IMR-90 (cell line): ENCODE results near the gene CCDC92. TPM values are rescaled to one million over a fixed set of nuclear protein-coding genes. Genes with fewer than 3 reads are reported as not detected.

Source experiments
- ATAC-seq: fragments of 200-7000 bp; cut with Tn5 transposase; 2 replicates; pipeline ENCODE4 v1.9.1; 2020; ENCODE audit warnings: low read depth, mild to moderate bottlenecking, moderate library complexity
- BruUV-seq: library from RNA; stranded (reverse); fragments of 400-500 nt; replicated peaks from 2 replicates; lab custom pipeline; 2021; lab: Mats Ljungman, UMichigan
- CTCF ChIA-PET: fragments of 300-600 bp; formaldehyde crosslinking; extraction: SDS; loops from one replicate; lab custom pipeline; 2021; ENCODE audit warnings: antibody characterized with exemption; lab: Yijun Ruan, JAX
- POLR2A ChIA-PET: fragments of 300-600 bp; sonication (Branson Sonifier 250); formaldehyde crosslinking; loops from one replicate; lab custom pipeline; 2022; ENCODE audit warnings: antibody characterized with exemption; ENCODE audit not compliant: unreplicated experiment; lab: Charles Lee
- DNase-seq: peaks from one replicate; pipeline ENCODE4 v3.0.0; 2013
- H2AFZ ChIP-seq: replicated peaks from 2 replicates; pipeline ENCODE3; 2013; ENCODE audit warnings: low read length, mild to moderate bottlenecking; ENCODE audit not compliant: poor library complexity
- H2AK5ac ChIP-seq: 2 replicates; pipeline ENCODE4 v1.6.1; 2013; ENCODE audit warnings: low read depth, low read length, inconsistent platforms
- H2AK9ac ChIP-seq: replicated peaks from 2 replicates; pipeline ENCODE3; 2013; ENCODE audit warnings: mild to moderate bottlenecking, low read depth, low read length, moderate library complexity; ENCODE audit not compliant: poor library complexity
- H2BK120ac ChIP-seq: 2 replicates; pipeline ENCODE4 v1.6.1; 2013; ENCODE audit warnings: low read depth, low read length, inconsistent platforms
- H2BK15ac ChIP-seq: 3 replicates; pipeline ENCODE4 v1.6.1; 2013; ENCODE audit warnings: low read depth, low read length, inconsistent platforms
- H2BK20ac ChIP-seq: 2 replicates; pipeline ENCODE4 v1.6.1; 2013; ENCODE audit warnings: low read depth, mild to moderate bottlenecking, inconsistent platforms, low read length, moderate library complexity
- H2BK5ac ChIP-seq: 2 replicates; pipeline ENCODE4 v1.6.1; 2013; ENCODE audit warnings: mild to moderate bottlenecking, low read depth, low read length, inconsistent platforms; ENCODE audit not compliant: poor library complexity, severe bottlenecking
- H3K14ac ChIP-seq: replicated peaks from 2 replicates; pipeline ENCODE4 v1.6.1; 2013; ENCODE audit warnings: low read depth, low read length, inconsistent platforms
- H3K18ac ChIP-seq: 2 replicates; pipeline ENCODE4 v1.6.1; 2013; ENCODE audit warnings: low read depth, low read length, control low read depth
- H3K23ac ChIP-seq: 2 replicates; pipeline ENCODE4 v1.6.1; 2013; ENCODE audit warnings: low read depth, low read length, inconsistent platforms
- H3K27ac ChIP-seq: 2 replicates; pipeline ENCODE4 v1.5.1; 2013; ENCODE audit warnings: mild to moderate bottlenecking, control low read depth, low read length; ENCODE audit not compliant: insufficient read depth
- H3K27me3 ChIP-seq: 2 replicates; pipeline ENCODE4 v1.6.1; 2013; ENCODE audit warnings: low read length; ENCODE audit not compliant: control insufficient read depth, insufficient read depth
- H3K36me3 ChIP-seq: 2 replicates; pipeline ENCODE4 v1.6.1; 2013; ENCODE audit warnings: low read length, mixed read lengths; ENCODE audit not compliant: control insufficient read depth, insufficient read depth
- H3K4ac ChIP-seq: 2 replicates; pipeline ENCODE4 v1.6.1; 2013; ENCODE audit warnings: low read depth, low read length, inconsistent platforms
- H3K4me1 ChIP-seq: 2 replicates; pipeline ENCODE4 v1.6.1; 2013; ENCODE audit warnings: low read length, mixed read lengths; ENCODE audit not compliant: control insufficient read depth, insufficient read depth
- H3K4me2 ChIP-seq: 2 replicates; pipeline ENCODE4 v1.6.1; 2013; ENCODE audit warnings: low read depth, mild to moderate bottlenecking, control low read depth, low read length, moderate library complexity
- H3K4me3 ChIP-seq: 2 replicates; pipeline ENCODE4 v1.5.1; 2013; ENCODE audit warnings: low read depth, mild to moderate bottlenecking, control low read depth, low read length, moderate library complexity; ENCODE audit not compliant: insufficient read depth
- H3K56ac ChIP-seq: 2 replicates; pipeline ENCODE4 v1.6.1; 2013; ENCODE audit warnings: low read length, inconsistent platforms; ENCODE audit not compliant: insufficient read depth; ENCODE audit errors: extremely low read depth
- H3K79me1 ChIP-seq, 2 experiments: 2 replicates each; pipeline ENCODE4 v1.6.1; 2013; ENCODE audit warnings: low read length in 2 of 2, inconsistent platforms in 1 of 2, low read depth in 1 of 2
- H3K9ac ChIP-seq: 2 replicates; pipeline ENCODE4 v1.6.1; 2013; ENCODE audit warnings: low read depth, low read length, control low read depth
- H3K9me1 ChIP-seq: 2 replicates; pipeline ENCODE4 v1.6.1; 2013; ENCODE audit warnings: low read length, inconsistent platforms; ENCODE audit not compliant: insufficient read depth
- H3K9me3 ChIP-seq: 2 replicates; pipeline ENCODE4 v1.6.1; 2013; ENCODE audit warnings: low read length; ENCODE audit not compliant: control insufficient read depth, insufficient read depth
- H4K20me1 ChIP-seq: 2 replicates; pipeline ENCODE4 v1.6.1; 2013; ENCODE audit warnings: low read length, inconsistent platforms; ENCODE audit not compliant: insufficient read depth
- H4K5ac ChIP-seq: 2 replicates; pipeline ENCODE4 v1.6.1; 2013; ENCODE audit warnings: mild to moderate bottlenecking, low read depth, low read length, control low read depth
- H4K8ac ChIP-seq, 2 experiments: 2 replicates each; pipeline ENCODE4 v1.6.1; 2013; ENCODE audit warnings: low read depth in 2 of 2, low read length in 2 of 2, control low read depth in 1 of 2, inconsistent platforms in 1 of 2
- H4K91ac ChIP-seq: 2 replicates; pipeline ENCODE4 v1.6.1; 2013; ENCODE audit warnings: low read depth, low read length, inconsistent platforms; ENCODE audit not compliant: insufficient read depth
- BHLHE40 ChIP-seq: fragments of 150-350 bp; IDR thresholded peaks from 2 replicates; pipeline ENCODE4 v1.6.1; 2016; ENCODE audit warnings: mild to moderate bottlenecking, low read depth, low read length
- CEBPB ChIP-seq: IDR thresholded peaks from 2 replicates; pipeline ENCODE4 v1.6.1; 2012; ENCODE audit warnings: low read depth, low read length, improper control_type of control experiment
- CHD1 ChIP-seq: IDR thresholded peaks from 2 replicates; pipeline ENCODE4 v1.6.1; 2012; ENCODE audit warnings: low read depth, low read length, improper control_type of control experiment
- CTCF ChIP-seq: conservative IDR thresholded peaks from 2 replicates; pipeline ENCODE4 v1.5.1; 2012; ENCODE audit warnings: mild to moderate bottlenecking, low read depth, low read length, improper control_type of control experiment
- ELK1 ChIP-seq: fragments of 150-350 bp; IDR thresholded peaks from 2 replicates; pipeline ENCODE4 v1.6.1; 2016; ENCODE audit warnings: low read depth, mild to moderate bottlenecking, low read length, moderate library complexity, borderline replicate concordance
- FOS ChIP-seq: fragments of 150-350 bp; IDR thresholded peaks from 2 replicates; pipeline ENCODE4 v1.6.1; 2016; ENCODE audit warnings: low read depth, low read length
- MAFK ChIP-seq: IDR thresholded peaks from 2 replicates; pipeline ENCODE4 v1.6.1; 2012; ENCODE audit warnings: low read depth, low read length, improper control_type of control experiment
- MAZ ChIP-seq: IDR thresholded peaks from 2 replicates; pipeline ENCODE4 v1.6.1; 2012; ENCODE audit warnings: low read depth, mild to moderate bottlenecking, low read length, improper control_type of control experiment, moderate library complexity, borderline replicate concordance
- MXI1 ChIP-seq: IDR thresholded peaks from 2 replicates; pipeline ENCODE4 v1.6.1; 2012; ENCODE audit warnings: low read depth, mild to moderate bottlenecking, low read length, moderate library complexity, borderline replicate concordance
- NFE2L2 ChIP-seq: fragments of 150-350 bp; IDR thresholded peaks from 2 replicates; pipeline ENCODE4 v1.6.1; 2016; ENCODE audit warnings: low read depth, mild to moderate bottlenecking, low read length
- POLR2A ChIP-seq: IDR thresholded peaks from 2 replicates; pipeline ENCODE4 v1.6.1; 2012; ENCODE audit warnings: mild to moderate bottlenecking, low read depth, low read length
- RAD21 ChIP-seq: IDR thresholded peaks from 2 replicates; pipeline ENCODE4 v1.6.1; 2012; ENCODE audit warnings: low read length, improper control_type of control experiment
- RCOR1 ChIP-seq: IDR thresholded peaks from 2 replicates; pipeline ENCODE4 v1.6.1; 2012; ENCODE audit warnings: mild to moderate bottlenecking, low read length, improper control_type of control experiment; ENCODE audit not compliant: insufficient replicate concordance
- RFX5 ChIP-seq: IDR thresholded peaks from 2 replicates; pipeline ENCODE4 v1.8.0; 2012; ENCODE audit warnings: low read depth, mild to moderate bottlenecking, low read length, moderate library complexity
- SMC3 ChIP-seq: fragments of 150-350 bp; IDR thresholded peaks from 2 replicates; pipeline ENCODE4 v1.6.1; 2016; ENCODE audit warnings: low read depth, mild to moderate bottlenecking, antibody characterized with exemption, low read length, moderate library complexity
- USF2 ChIP-seq: fragments of 150-350 bp; IDR thresholded peaks from 2 replicates; pipeline ENCODE4 v1.6.1; 2017; ENCODE audit warnings: mild to moderate bottlenecking, antibody characterized with exemption, low read length, low read depth
- WGBS, 2 experiments: methylation state at CpG; one replicate each; pipeline versions ENCODE4 v1.1.5 to v1.1.7; 2013; ENCODE audit warnings: missing lambda C conversion rate in 2 of 2; ENCODE audit not compliant: insufficient read length in 1 of 2; ENCODE audit errors: extremely low coverage in 2 of 2; 5-methylcytosine and 5-hydroxymethylcytosine counted together
- dilution Hi-C: fragments of 300-500 bp; cut with HindIII; formaldehyde crosslinking; loops from one replicate; pipeline ENCODE4 v1.14.3; 2018; ENCODE audit warnings: low sequenced_read_pairs; ENCODE audit not compliant: unreplicated experiment
- in situ Hi-C: fragments of 300-500 bp; cut with MboI; formaldehyde crosslinking; loops from 3 replicates; pipeline ENCODE4 v1.14.3; 2019; ENCODE audit warnings: low sequenced_read_pairs, inconsistent platforms, mixed read lengths
- intact Hi-C: fragments of 100-400 bp; cut with micrococcal nuclease; formaldehyde crosslinking; loops from 2 replicates; pipeline ENCODE4 v1.10.0; 2022
- polyA plus RNA-seq, 3 experiments: library from polyadenylated mRNA; depleted of rRNA; stranded (reverse); fragments of >200 nt; gene quantifications; 2 replicates each; pipeline ENCODE4 v1.2.3, GENCODE V29; 2012; ENCODE audit warnings: low replicate concordance in 1 of 3
- total RNA-seq: library from RNA; depleted of rRNA; stranded (reverse); fragments of >200 nt; gene quantifications from 2 replicates; pipeline ENCODE4 v1.2.3, GENCODE V29; 2012

CCDC92 gene
- total and polyA plus RNA-seq, 2 of the 4 experiments (the other 2 are of a cell fraction) = 5.7 to 55.5 TPM

GRCh38 chr12:123951467-123951866 lies 21.2 kb downstream of the CCDC92 start:
- POLR2A ChIA-PET = no interaction called here
- peaks cover 4% of the 10 kb centered on the region; the same call in 1 of the 2 replicates for H4K20me1 ChIP-seq

More at GRCh38 chr12:123951467-123951866, 21.2 kb downstream of the CCDC92 start:
- Histone ChIP-seq H3K9me3 (no peaks in the 10 kb centered on the region), H3K27ac (no peak overlapping the region), H3K9me1 (peaks cover 9% of the 10 kb centered on the region), H3K9ac (no peak overlapping the region), H3K36me3 (peaks cover 2% of the 10 kb centered on the region; the same call in 1 of the 2 replicates), H3K56ac (no peak overlapping the region), H3K27me3 (no peaks in the 10 kb centered on the region), H2BK120ac (peak overlapping the region; percentile 84), H3K4ac (peak overlapping the region; percentile 77), H2BK15ac (peak overlapping the region; percentile 15; the same call in 1 of the 3 replicates), H3K4me1 (peaks cover 19% of the 10 kb centered on the region), H2BK5ac (peak overlapping the region; percentile 40), H2AFZ (no peak overlapping the region), H4K8ac (peak overlapping the region in 1 of 2 experiments; percentile 57; a peak in 2 of 4 replicates), H3K79me1 (peaks cover 30 to 69% of the 10 kb centered on the region in 2 experiments), H2BK20ac (peak overlapping the region; percentile 83; the same call in 1 of the 2 replicates), H2AK9ac (no peak overlapping the region), H4K5ac (no peak overlapping the region), H4K91ac (peak overlapping the region; percentile 26; the same call in 1 of the 2 replicates), H3K4me2 (no peak overlapping the region), H3K18ac (peak overlapping the region; percentile 29; the same call in 1 of the 2 replicates), H3K23ac (peak overlapping the region; percentile 62; the same call in 1 of the 2 replicates), H3K14ac (peak overlapping the region; percentile 77), H2AK5ac (peak overlapping the region; percentile 32; the same call in 1 of the 2 replicates), H3K4me3 (no peak overlapping the region)
- in situ Hi-C loops = no loop called here
- 67% methylated on average over 2 of the region's 4 CpGs; no CpG with 5 or more reads in 1 of the 2 experiments for WGBS, 2 experiments
- ATAC-seq (no peak), DNase-seq (no peak)
- intact Hi-C loops = no loop called here
- no TSS peak for BruUV-seq
- no peak for TF ChIP-seq CTCF
- TF ChIP-seq CEBPB = no peak
- no peak for TF ChIP-seq USF2
- no peak for TF ChIP-seq RFX5
- no peak for TF ChIP-seq SMC3
- TF ChIP-seq POLR2A = no peak
- no peak for TF ChIP-seq MAZ
- TF ChIP-seq CHD1 = no peak
- no peak for TF ChIP-seq RCOR1
- no peak for TF ChIP-seq RAD21
- TF ChIP-seq ELK1 = no peak
- TF ChIP-seq NFE2L2 = no peak
- TF ChIP-seq MXI1 = no peak
- TF ChIP-seq MAFK = no peak
- TF ChIP-seq FOS = no peak
- TF ChIP-seq BHLHE40 = no peak
- CTCF ChIA-PET = interaction anchor here (1.5 kb wide), 1 partner anchor 12 kb away, joined by 3 read pairs; no protein-coding TSS in a partner anchor
- dilution Hi-C loops = no loop called here
